Activated CD8-positive, alpha-beta memory T cell treated with anti-CD3 and anti-CD28 coated beads, Interleukin-2, amount 50 U/mL, for 4 hours (primary cell): ENCODE measurements around the gene FMN1.

Experiments used
- DNase-seq: peaks from one replicate; pipeline ENCODE4 v3.0.0-alpha.2; 2020

FMN1 gene

GRCh38 chr15:33194704-33195670 lies at the start of gene FMN1:
TSS of gene FMN1 (minus strand) at chr15:33194714. CDS start at chr15:33154914, 39,800 bp downstream.
- peak; percentile 87 for DNase-seq

DNA sequence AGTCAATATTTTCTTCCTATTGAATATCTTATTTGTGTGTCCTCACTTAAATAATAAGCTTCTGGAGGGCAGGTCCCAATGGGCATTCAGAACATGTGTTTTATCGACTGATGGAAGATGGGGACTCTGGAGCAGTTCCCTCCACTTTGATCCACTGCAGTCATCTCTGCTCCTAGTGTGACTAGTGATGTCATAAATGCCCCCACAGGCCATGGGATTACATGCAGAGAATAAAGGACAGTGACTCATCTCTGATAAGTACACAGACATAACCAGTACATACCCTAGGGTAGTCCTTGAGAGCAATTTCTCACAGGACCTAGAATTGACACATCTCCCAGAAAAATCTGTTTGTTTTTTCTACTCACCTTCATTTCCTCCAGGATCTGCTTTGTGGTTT lies 49.4 kb upstream of the FMN1 start:
- DNase-seq: no peak

GRCh38 chr15:33243393-33243792 lies 48.9 kb upstream of the FMN1 start:
- no peak for DNase-seq

GRCh38 chr15:33242669-33243191 lies 48.2 kb upstream of the FMN1 start:
- DNase-seq: no peak

GRCh38 chr15:33242165-33242564 lies 47.7 kb upstream of the FMN1 start:
- DNase-seq: no peak

DNA sequence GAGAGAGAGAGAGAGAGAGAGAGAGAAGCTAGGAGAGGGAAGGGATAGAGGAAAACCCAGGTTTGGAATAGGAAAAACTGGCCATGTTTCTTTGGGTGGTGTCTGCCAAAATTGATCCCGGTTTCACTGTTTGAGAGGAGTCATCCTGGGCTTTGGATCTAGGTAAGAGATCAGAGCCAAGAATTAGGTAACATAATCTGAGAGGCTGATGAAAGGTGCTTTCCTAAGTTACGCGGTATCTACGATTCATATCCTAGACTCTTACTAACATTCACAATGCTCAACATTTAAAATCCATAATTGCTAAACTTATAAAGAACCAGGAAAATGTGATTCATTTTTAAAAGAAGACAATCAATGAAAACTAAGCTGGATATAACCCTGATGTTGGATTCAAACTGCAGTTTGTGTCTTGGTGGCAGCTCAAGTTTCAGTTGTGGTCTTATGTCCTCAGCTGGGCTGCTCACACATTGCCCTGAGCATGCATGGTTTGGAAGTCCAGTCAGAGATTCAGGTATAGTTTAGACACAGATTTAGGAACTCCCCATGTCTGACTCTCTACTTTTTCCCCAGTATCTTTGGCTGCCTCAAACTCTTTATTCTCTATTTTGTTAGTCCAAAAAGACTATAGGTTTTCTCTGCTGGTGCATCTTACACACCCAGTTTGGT lies 42.5 kb upstream of the FMN1 start:
- DNase-seq: no peak

GRCh38 chr15:33234020-33234461 lies 39.5 kb upstream of the FMN1 start:
- DNase-seq: no peak

GRCh38 chr15:33226559-33227181 lies 32.2 kb upstream of the FMN1 start:
- DNase-seq: peak; percentile 35

DNA sequence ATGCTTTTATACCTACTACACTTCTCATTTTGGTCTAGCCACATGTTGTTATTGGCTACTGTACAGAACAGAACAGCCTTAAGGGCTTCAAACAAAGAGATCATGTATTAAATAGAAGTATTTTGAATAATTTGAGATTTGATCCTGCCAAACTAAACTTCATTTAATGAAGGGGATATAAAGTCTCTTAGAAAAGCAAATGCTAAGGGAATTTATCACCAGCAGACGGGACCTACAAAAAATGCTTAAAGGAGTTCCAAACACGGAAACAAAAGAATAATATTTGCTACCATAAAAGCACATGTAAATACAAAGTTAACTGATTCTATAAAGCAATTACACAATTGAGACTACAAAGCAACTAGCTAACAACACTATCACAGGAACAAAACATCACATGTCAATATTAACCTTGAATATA lies 23.6 kb upstream of the FMN1 start:
- DNase-seq: no peak

- DNase-seq: no peak
Measured at GRCh38 chr15:33215941-33216872, 21.7 kb upstream of the FMN1 start.

GRCh38 chr15:33211176-33211808 lies 16.8 kb upstream of the FMN1 start:
- no peak for DNase-seq

DNA sequence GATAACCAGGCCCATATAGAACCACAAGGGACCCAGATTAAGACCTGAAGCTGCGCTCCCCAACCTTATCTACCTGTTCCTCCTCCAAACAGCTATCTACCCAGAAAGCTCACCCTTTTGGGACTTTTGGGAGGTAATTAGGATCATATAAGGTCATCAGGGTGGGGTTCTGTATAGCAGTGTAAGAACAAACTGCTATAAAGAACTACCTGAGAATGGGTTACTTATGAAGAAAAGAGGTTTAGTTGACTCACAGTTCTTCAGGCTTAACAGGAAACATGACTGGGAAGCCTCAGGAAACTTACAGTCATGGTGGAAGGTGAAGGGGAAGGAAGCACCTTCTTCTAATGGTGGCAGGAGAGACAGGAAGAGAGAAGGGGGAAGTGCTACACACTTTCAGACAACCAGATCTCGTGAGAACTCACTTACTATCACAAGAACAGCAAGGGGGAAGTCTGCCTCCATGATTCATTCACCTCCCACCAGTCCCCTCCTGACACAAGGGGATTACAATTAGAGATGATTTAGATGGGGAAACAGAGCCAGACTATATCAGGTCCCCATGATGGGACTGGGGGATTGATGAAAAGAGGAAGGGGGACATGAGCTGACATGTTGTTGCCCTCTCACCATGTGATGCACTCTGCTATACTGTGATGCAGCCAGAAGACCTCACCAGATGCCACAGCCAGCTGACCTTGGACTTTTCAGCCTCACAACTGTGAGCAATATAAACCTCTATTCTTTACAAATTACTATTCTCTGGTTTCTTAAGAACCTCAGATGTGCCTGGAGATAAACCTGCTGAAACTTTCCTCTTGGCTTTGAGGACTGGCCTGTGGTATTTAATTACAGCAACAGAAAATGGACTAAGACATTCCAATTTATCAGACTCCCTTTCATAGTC lies 15.3 kb upstream of the FMN1 start:
- DNase-seq: no peak

DNA sequence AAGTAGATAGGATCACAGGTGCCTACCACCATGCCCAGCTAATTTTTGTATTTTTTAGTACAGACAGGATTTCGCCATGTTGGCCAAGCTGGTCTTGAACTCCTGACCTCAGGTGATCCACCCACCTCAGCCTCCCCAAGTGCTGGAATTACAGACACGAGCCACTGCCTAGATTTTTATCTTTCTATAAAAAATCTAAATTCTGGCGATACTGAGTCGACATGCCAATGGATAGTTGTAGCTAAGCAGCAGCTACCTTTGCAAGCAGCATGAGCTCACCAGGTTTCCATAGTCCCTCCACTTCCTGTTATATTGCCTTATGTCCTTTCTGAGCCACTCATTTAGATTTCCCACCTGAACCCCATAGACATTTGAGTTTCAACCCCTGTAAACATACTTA lies 13.1 kb upstream of the FMN1 start:
- DNase-seq: no peak

DNA sequence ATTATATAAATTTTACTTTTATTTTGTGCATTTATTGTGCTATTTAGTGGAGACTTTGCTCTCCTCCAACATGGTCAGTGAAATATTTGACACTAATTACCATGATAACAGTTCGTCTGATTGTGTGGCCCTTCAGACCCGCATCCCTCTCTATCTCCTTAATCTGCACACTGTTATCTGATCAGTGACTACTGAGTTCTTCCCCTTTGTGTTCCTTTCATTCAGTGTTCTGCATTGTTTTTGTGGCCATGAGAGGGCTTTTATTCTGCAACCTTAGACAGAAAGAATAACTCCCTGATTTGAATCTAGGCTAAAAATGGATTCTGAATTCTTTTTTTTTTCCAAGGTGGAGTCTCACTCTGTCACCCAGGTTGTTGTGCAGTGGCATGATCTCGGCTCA lies 11.9 kb upstream of the FMN1 start:
- no peak for DNase-seq

DNA sequence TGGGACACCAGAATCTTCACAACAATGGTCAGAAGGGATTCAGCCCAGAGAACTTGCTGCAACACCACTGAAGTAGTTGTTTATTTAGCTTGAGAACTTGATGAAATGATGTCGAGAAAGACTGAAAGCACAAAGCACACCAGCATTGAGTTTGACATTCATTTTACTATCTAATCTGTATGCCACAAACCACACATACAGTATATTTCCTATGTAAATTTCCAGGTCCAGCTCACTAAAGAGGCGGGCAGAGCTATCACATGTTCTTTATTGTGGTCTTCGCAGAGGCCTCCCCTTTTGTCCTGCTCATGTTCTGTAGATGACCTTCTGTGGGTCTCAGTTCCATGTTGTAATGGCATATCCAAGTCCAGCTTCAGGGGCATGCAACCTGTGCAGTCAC lies 10.4 kb upstream of the FMN1 start:
- DNase-seq: no peak

GRCh38 chr15:33204087-33204486 lies 9.6 kb upstream of the FMN1 start:
- DNase-seq: no peak

- DNase-seq: peak; percentile 52
Measured at GRCh38 chr15:33201491-33202231, 7.1 kb upstream of the FMN1 start.

- no peak for DNase-seq
Measured at GRCh38 chr15:33200903-33201302, 6.4 kb upstream of the FMN1 start.

DNA sequence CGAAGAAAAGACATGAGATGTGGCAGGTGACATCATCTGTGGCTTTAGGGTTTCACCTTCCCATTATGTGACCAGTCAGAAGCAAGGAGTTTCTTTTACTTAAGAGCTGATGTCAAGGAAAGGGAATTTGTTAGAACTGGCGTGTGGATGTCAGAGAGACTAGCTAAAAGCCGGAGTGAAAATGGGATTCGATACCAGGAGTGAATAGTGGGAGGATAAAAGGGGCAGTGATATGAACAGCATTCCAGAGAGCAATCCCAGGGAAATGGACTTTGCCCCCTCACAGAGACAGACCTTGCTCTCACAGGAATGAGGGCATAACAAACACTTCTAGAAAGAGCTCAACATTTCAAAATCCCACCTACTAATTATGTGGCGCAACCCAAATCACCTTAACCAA lies 5.9 kb upstream of the FMN1 start:
- DNase-seq: no peak

- DNase-seq: no peak
Measured at GRCh38 chr15:33198541-33198940, 4.0 kb upstream of the FMN1 start.
